ENCODE data around the gene SCFD2. TPM values are rescaled to one million over a fixed set of nuclear protein-coding genes. Genes with fewer than 3 reads are reported as not detected.
A peak's percentile ranks its signal among the peaks of the same experiment; 100 is the strongest.

Gene SCFD2
- total RNA-seq, 6 experiments from 2014 or later, result 35.2 to 46.7 (median 41.5) TPM

DNA sequence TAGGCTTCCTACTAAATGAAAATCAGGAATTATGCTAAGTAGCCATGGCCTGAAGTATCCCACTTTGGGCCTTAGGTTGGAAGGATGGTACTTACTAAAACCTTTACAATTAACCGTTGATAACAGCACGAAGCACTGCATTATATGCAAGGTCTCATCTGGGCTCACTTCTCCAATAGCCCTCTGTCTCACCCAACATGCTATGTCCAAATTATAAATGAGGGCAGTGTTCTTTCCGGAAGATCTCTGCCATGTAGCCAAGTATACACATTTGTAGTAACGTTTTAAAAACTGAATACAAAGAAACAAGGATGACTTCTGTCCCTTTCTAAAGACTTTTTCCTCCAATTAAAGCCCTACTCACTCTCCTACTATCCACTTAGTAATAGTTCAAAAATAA, 51.6 kb downstream of the SCFD2 start:
- TF ChIP-seq, protein P1, sequence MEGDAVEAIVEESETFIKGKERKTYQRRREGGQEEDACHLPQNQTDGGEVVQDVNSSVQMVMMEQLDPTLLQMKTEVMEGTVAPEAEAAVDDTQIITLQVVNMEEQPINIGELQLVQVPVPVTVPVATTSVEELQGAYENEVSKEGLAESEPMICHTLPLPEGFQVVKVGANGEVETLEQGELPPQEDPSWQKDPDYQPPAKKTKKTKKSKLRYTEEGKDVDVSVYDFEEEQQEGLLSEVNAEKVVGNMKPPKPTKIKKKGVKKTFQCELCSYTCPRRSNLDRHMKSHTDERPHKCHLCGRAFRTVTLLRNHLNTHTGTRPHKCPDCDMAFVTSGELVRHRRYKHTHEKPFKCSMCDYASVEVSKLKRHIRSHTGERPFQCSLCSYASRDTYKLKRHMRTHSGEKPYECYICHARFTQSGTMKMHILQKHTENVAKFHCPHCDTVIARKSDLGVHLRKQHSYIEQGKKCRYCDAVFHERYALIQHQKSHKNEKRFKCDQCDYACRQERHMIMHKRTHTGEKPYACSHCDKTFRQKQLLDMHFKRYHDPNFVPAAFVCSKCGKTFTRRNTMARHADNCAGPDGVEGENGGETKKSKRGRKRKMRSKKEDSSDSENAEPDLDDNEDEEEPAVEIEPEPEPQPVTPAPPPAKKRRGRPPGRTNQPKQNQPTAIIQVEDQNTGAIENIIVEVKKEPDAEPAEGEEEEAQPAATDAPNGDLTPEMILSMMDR (IDR thresholded peaks at IDR 0.05), result no peak
- peaks cover 58% of the 10 kb centered on the region for H3K4me1 Mint-ChIP-seq (ENCODE audit: low read depth)
- no peaks in the 10 kb centered on the region for H3K9me3 Mint-ChIP-seq
- H3K36me3 Mint-ChIP-seq (ENCODE audit: low read depth), result peaks cover 9% of the 10 kb centered on the region; the same call in 1 of the 2 replicates
- H3K27ac Mint-ChIP-seq, result no peak overlapping the region
- no peak for DNase-seq
- no peaks in the 10 kb centered on the region for H3K27me3 Mint-ChIP-seq (ENCODE audit: insufficient read depth)
- no peak overlapping the region for H3K4me3 Mint-ChIP-seq

DNA sequence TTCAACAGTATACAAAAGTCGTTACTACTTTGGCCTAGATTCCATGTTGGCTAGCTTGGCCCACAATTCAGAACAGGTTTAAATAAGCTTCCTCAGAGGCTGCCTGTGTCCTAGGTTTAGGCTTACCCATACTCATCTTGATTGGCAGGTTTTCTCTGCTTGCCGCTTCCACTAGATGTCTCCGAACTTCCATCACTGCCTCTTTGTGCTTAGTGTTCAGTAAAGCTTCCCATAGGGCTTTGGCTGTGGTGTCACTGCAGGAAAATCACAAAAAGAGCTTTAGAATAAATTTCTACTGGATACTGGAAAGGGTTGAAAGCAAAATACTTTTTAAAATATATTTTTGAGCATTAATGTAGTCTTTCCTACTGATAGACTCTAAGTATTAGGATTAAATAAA, 52.4 kb downstream of the SCFD2 start:
- H3K27me3 Mint-ChIP-seq (ENCODE audit: insufficient read depth), result no peaks in the 10 kb centered on the region
- H3K4me1 Mint-ChIP-seq (ENCODE audit: low read depth), result peaks cover 58% of the 10 kb centered on the region
- H3K36me3 Mint-ChIP-seq (ENCODE audit: low read depth), result peaks cover 10% of the 10 kb centered on the region; the same call in 1 of the 2 replicates
- peak overlapping the region; percentile 19; the same call in 1 of the 2 replicates for H3K27ac Mint-ChIP-seq
- H3K9me3 Mint-ChIP-seq, result no peaks in the 10 kb centered on the region
- TF ChIP-seq, protein P1 (IDR thresholded peaks at IDR 0.05), result no peak
- no peak for DNase-seq
- no peak overlapping the region for H3K4me3 Mint-ChIP-seq

DNA sequence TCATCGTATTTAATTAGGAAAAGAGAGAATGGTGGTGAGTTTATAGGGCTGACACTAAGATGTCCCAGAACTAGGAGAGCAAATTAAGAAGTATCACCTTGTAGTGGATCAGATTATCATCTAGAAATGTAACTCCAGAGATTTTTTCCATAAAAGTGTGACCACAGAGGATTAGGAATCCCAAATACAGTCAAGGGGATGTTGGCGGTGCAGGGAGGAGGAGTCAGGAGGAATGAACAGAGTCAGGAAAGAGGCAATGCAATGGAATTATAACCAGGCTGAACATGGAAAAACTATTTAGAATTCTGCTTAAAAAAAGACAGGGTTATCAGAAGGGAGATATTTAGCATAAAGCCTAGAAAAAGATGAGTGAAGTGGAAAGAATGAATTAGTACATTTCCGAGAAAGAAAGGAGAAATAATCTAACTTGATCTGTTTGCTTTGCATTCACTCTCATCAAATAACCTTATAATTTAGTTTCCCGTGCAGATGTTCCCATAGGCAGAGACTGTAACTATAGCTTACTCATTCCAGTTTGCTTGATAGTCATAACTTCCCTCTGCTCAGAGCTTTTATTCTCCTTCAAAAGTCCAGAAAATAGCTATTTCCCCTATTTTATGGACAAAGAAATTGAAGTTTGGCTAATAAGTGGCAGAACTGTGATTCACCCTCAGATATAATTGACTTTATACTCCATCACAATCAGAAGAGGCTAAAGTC, 56.4 kb downstream of the SCFD2 start:
- Mint-ChIP-seq H3K36me3 (ENCODE audit: low read depth) (peaks cover 27% of the 10 kb centered on the region), H3K9me3 (peaks cover 2% of the 10 kb centered on the region), H3K4me1 (ENCODE audit: low read depth) (peaks cover 60% of the 10 kb centered on the region), H3K27me3 (ENCODE audit: insufficient read depth) (no peaks in the 10 kb centered on the region), H3K27ac (peak overlapping the region; percentile 87), H3K4me3 (peak overlapping the region; percentile 60)
- peak; percentile 9 for DNase-seq
- TF ChIP-seq, protein P1 (IDR thresholded peaks at IDR 0.05), result no peak

DNA sequence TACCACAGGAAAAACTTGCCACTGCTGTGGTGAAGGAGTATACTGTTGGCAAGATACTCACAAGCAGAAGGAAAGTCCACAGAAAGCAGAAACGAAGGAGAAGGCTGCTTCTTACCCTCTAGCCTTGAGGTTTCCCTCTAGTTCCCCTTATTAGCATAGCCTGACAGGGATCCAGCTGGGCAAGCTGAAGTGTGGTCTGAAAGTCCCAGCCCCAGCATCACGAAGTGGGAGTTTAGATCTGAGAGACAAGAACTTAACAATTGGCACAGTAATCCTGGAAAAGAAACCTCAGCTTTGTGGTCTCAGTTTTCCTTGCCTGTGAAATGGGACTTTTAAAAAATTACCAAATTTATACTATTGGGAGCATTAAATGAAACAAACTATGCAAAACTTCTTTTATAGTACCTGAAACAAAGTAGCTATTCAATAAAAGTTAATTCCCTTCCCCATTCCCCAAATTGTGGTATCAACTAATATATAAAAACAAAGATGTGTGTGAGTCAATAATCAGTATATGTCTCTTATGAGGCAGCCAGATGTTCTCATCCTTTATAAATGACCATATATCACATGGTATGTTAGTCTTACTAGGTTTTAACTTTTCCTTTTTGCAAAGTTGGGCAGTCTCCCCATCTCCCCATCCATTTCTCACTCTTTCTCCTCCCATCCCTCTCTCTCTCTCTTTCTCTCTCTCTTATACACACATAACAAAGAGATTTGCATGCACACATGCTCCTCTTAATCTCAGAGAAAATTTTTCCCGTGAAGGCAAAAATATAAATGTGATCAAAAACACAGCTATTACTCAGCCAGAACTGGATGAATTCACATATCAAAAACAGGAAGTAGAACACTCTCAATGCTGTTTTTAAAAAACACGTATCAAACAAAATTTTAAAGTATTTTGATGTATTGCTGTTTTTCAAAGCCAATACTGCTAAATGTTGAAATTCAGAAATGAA, 57.8 kb downstream of the SCFD2 start:
- Mint-ChIP-seq H3K4me3 (peak overlapping the region; percentile 32), H3K27me3 (ENCODE audit: insufficient read depth) (no peaks in the 10 kb centered on the region), H3K36me3 (ENCODE audit: low read depth) (peaks cover 37% of the 10 kb centered on the region), H3K27ac (peak overlapping the region; percentile 87), H3K4me1 (ENCODE audit: low read depth) (peaks cover 60% of the 10 kb centered on the region), H3K9me3 (peaks cover 10% of the 10 kb centered on the region)
- DNase-seq, result no peak
- TF ChIP-seq, protein P1 (IDR thresholded peaks at IDR 0.05), result no peak

DNA sequence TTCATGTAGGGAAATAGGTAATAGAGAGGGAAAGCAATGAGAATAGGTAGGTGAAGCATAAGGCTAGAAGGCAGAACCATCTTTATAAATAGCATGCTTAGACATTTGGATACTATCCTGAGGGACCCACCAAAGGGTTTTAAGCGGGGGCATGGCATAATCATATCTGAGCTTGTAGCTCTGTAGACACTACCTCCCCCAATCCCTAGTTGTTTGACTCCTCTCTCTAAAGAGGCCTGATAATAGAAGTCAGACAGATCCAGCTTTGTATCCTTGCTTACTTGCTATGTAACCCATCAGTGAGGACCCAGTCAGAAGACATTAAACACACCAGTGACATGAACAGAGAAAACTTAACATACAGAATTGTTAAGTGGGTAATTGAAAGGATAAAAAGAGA, 58.7 kb downstream of the SCFD2 start:
- Mint-ChIP-seq H3K27ac (peak overlapping the region; percentile 87), H3K4me3 (peak overlapping the region; percentile 45), H3K4me1 (ENCODE audit: low read depth) (peaks cover 60% of the 10 kb centered on the region), H3K9me3 (peaks cover 15% of the 10 kb centered on the region), H3K36me3 (ENCODE audit: low read depth) (peaks cover 45% of the 10 kb centered on the region), H3K27me3 (ENCODE audit: insufficient read depth) (no peaks in the 10 kb centered on the region)
- TF ChIP-seq, protein P1 (IDR thresholded peaks at IDR 0.05), result no peak
- no peak for DNase-seq
